ENCODE data around the gene PIGU.
"Not testable (repeated sequence)": the region's sequence is repeated elsewhere in the genome, so short reads cannot be mapped to it uniquely, and the experiment has no call there.

Gene PIGU

GRCh38 chr20:34532756-34533155, 144.1 kb downstream of the PIGU start:
- no peak for DNase-seq (ENCODE audit: low spot score)

GRCh38 chr20:34532320-34532719, 144.6 kb downstream of the PIGU start:
- DNase-seq (ENCODE audit: low spot score), result no peak

GRCh38 chr20:34531608-34532265, 145.2 kb downstream of the PIGU start:
- DNase-seq (ENCODE audit: low spot score), result no peak

- no peak for DNase-seq (ENCODE audit: low spot score)
Measured at GRCh38 chr20:34530342-34530741, 146.6 kb downstream of the PIGU start.

- no peak for DNase-seq (ENCODE audit: low spot score)
Measured at GRCh38 chr20:34529742-34530141, 147.2 kb downstream of the PIGU start.

- DNase-seq (ENCODE audit: low spot score), result no peak
Measured at GRCh38 chr20:34528921-34529297, 148.0 kb downstream of the PIGU start.

- no peak for DNase-seq (ENCODE audit: low spot score)
Measured at GRCh38 chr20:34527016-34527415, 149.9 kb downstream of the PIGU start.

GRCh38 chr20:34526466-34526865, 150.4 kb downstream of the PIGU start:
- no peak for DNase-seq (ENCODE audit: low spot score)

GRCh38 chr20:34525709-34526416, 151.0 kb downstream of the PIGU start:
- DNase-seq (ENCODE audit: low spot score), result peak; percentile 22

- DNase-seq (ENCODE audit: low spot score), result no peak
Measured at GRCh38 chr20:34525342-34525708, 151.6 kb downstream of the PIGU start.

- DNase-seq (ENCODE audit: low spot score), result no peak
Measured at GRCh38 chr20:34524426-34524825, 152.5 kb downstream of the PIGU start.

GRCh38 chr20:34522969-34523871, 153.7 kb downstream of the PIGU start:
- peak; percentile 75 for DNase-seq (ENCODE audit: low spot score)

GRCh38 chr20:34519841-34520240, 157.1 kb downstream of the PIGU start:
- not testable (repeated sequence) for DNase-seq (ENCODE audit: low spot score)

- DNase-seq (ENCODE audit: low spot score), result not testable (repeated sequence)
Measured at GRCh38 chr20:34518863-34519262, 158.0 kb downstream of the PIGU start.

GRCh38 chr20:34517114-34517505, 159.8 kb downstream of the PIGU start:
- no peak for DNase-seq (ENCODE audit: low spot score)

GRCh38 chr20:34516247-34517113, 160.4 kb downstream of the PIGU start, which contains the start of gene DYNLRB1:
Gene DYNLRB1 (plus strand): TSS chr20:34516422. CDS start chr20:34516459, 37 bp downstream.
- peak; percentile 92 for DNase-seq (ENCODE audit: low spot score)

- DNase-seq (ENCODE audit: low spot score), result peak; percentile 79
Measured at GRCh38 chr20:34515484-34516246, 161.2 kb downstream of the PIGU start.

- no peak for DNase-seq (ENCODE audit: low spot score)
Measured at GRCh38 chr20:34514897-34515483, 161.9 kb downstream of the PIGU start.

GRCh38 chr20:34514034-34514433, 162.9 kb downstream of the PIGU start:
- DNase-seq (ENCODE audit: low spot score), result not testable (repeated sequence)

- no peak for DNase-seq (ENCODE audit: low spot score)
Measured at GRCh38 chr20:34512955-34513419, 163.9 kb downstream of the PIGU start.
